DMS 273 treated with DMSO at 0.1 percent for 48 hours (cell line): ENCODE results near the gene NPL.

Experiments used
- DNase-seq: peaks from one replicate; lab custom pipeline; 2025; lab: John Stamatoyannopoulos, UW

NPL gene

DNA sequence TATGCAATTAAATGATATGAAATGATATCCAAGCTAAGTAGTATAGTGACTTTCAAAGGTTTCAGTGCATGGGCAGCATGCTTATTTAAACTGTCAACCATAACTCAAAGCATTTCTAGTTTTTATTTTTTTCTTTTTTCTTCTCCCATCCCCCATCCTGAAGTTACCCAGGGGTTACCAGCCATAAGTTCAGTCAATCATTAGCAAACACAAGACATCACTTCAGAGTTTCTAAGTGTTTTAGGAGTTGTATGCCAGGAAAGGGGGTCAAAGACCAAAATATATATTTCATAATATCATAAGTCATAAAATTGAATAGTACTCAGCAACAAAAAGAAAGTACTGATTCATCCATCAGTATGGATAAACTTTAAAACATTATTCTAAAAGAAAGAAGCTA, 78.3 kb downstream of the NPL start:
- DNase-seq, result no peak

- no peak for DNase-seq
Measured at GRCh38 chr1:182869241-182869666, 79.7 kb downstream of the NPL start.

DNA sequence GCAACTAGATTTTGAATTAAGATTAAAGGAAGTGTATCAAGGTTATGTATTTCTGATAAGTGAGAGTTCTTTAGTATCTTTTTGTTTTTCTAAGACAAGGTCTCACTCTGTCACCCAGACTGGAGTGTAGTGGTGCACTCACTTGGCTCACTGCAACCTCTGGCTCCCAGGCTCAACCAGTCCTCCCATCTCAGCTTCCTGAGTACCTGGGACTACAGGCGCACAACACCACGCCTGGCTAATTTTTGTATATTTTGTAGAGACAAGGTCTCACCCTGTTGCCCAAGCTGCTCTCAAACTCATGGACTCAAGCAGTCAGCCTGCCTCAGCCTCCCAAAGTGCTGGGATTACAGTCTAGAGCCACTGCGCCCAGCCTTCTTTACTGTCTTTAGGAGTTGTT, 83.3 kb downstream of the NPL start:
- no peak for DNase-seq

DNA sequence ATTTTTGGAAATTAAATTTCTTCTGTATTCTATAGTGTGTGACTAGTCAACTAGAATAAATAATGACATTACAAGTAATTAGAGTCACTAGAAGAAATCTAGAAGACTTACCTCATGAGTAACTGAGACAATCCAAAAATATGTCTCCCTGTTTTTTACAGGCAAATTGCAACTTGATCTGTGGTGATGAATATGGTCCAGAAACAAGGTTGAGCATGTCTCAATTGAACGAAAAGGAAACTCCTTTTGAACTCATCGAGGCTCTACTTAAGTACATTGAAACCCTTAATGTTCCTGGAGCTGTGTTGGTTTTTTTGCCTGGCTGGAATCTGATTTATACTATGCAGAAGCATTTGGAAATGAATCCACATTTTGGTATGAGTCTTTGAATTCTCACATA, 86.3 kb downstream of the NPL start:
- no peak for DNase-seq

DNA sequence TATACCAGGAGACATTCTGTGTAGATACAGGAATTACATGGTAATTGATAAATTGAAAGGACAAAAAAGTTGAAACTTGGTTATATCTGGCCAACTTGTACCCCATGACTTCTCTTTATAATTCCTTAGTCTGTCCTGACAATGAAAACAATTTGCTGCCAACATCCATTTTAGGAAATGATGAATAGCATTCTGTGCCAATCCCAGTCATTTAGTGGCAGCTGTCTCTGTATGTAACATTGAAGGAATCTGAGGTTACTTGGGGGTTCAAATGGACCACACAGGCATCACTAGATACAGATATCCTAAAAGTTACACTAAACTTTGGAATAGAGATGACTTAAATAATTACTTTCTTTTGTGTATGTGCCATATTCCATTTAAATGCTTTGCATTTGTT, 87.8 kb downstream of the NPL start:
- DNase-seq, result no peak

- DNase-seq, result no peak
Measured at GRCh38 chr1:182877842-182878241, 88.3 kb downstream of the NPL start.
